HG03469 (cell line): Measurements from ENCODE around the gene MRPL49.

Source experiments
- ATAC-seq: cut with Tn5 transposase; IDR thresholded peaks from one replicate; pipeline ENCODE4 v1.9.1; 2021; ENCODE audit warnings: mild to moderate bottlenecking, moderate library complexity, moderate number of reproducible peaks; ENCODE audit not compliant: unreplicated experiment

MRPL49 gene

GRCh38 chr11:65102142-65103095, 19.7 kb upstream of the MRPL49 start:
- ATAC-seq, result no peak

GRCh38 chr11:65103476-65103875, 18.6 kb upstream of the MRPL49 start:
- ATAC-seq, result no peak

GRCh38 chr11:65104628-65105027, 17.5 kb upstream of the MRPL49 start:
- ATAC-seq, result no peak

- no peak for ATAC-seq
These were observed 15.0 kb upstream of the MRPL49 start for GRCh38 chr11:65107078-65107477.

GRCh38 chr11:65107751-65108468, 14.2 kb upstream of the MRPL49 start:
- no peak for ATAC-seq

- no peak for ATAC-seq
These were observed 13.5 kb upstream of the MRPL49 start for GRCh38 chr11:65108469-65109123.

GRCh38 chr11:65109231-65110198, 12.6 kb upstream of the MRPL49 start:
- no peak for ATAC-seq

- ATAC-seq, result no peak
These were observed 11.7 kb upstream of the MRPL49 start for GRCh38 chr11:65110354-65110861.

- no peak for ATAC-seq
These were observed 10.9 kb upstream of the MRPL49 start for GRCh38 chr11:65111159-65111743.

- ATAC-seq, result peak; percentile 30
These were observed 10.2 kb upstream of the MRPL49 start, which contains the start of gene TM7SF2 for GRCh38 chr11:65111744-65112545. TM7SF2 (plus strand) TSS chr11:65111872; CDS start chr11:65112016, 144 bp downstream.

- no peak for ATAC-seq
These were observed 9.4 kb upstream of the MRPL49 start for GRCh38 chr11:65112546-65113360.

- ATAC-seq, result no peak
These were observed 8.8 kb upstream of the MRPL49 start for GRCh38 chr11:65113361-65113756.

- no peak for ATAC-seq
These were observed 8.3 kb upstream of the MRPL49 start for GRCh38 chr11:65113839-65114238.

GRCh38 chr11:65114538-65115171, 7.5 kb upstream of the MRPL49 start:
- no peak for ATAC-seq

- ATAC-seq, result no peak
These were observed 6.6 kb upstream of the MRPL49 start for GRCh38 chr11:65115361-65116082.

- no peak for ATAC-seq
These were observed 5.5 kb upstream of the MRPL49 start for GRCh38 chr11:65116370-65117205.
